ENCODE data around the gene CDK14.

CDK14 gene

GRCh38 chr7:90587766-90588165, 8.4 kb upstream of the CDK14 start:
- peaks cover 4% of the 10 kb centered on the region for H3K36me3 ChIP-seq
- H3K4me1 ChIP-seq (ENCODE audit: control insufficient read depth in 1 of 2, insufficient read depth in 1 of 2, low read depth in 1 of 2, low read length in 1 of 2) = peaks cover 14 to 20% of the 10 kb centered on the region in 2 experiments
- no peak overlapping the region for H3K4me3 ChIP-seq (ENCODE audit: low read depth in 1 of 2, low read length in 1 of 2)
- H3K9me3 ChIP-seq = no peaks in the 10 kb centered on the region
- H3K27ac ChIP-seq = no peak overlapping the region
- no peaks in the 10 kb centered on the region for H3K27me3 ChIP-seq
- TF ChIP-seq CTCF (IDR thresholded peaks at IDR 0.05) = no peak

GRCh38 chr7:90592033-90592432, 4.1 kb upstream of the CDK14 start:
- no peaks in the 10 kb centered on the region for H3K9me3 ChIP-seq
- TF ChIP-seq CTCF (IDR thresholded peaks at IDR 0.05) = no peak

GRCh38 chr7:90593205-90593604, 2.9 kb upstream of the CDK14 start:
- Histone ChIP-seq H3K27me3 (no peaks in the 10 kb centered on the region), H3K4me1 (ENCODE audit: control insufficient read depth in 1 of 2, insufficient read depth in 1 of 2, low read depth in 1 of 2, low read length in 1 of 2) (peaks cover 31 to 35% of the 10 kb centered on the region in 2 experiments), H3K9me3 (no peaks in the 10 kb centered on the region), H3K27ac (no peak overlapping the region), H3K36me3 (peaks cover 4% of the 10 kb centered on the region), H3K4me3 (ENCODE audit: low read depth in 1 of 2, low read length in 1 of 2) (no peak overlapping the region)
- no peak for TF ChIP-seq CTCF (IDR thresholded peaks at IDR 0.05)

More at GRCh38 chr7:90592033-90592432, 4.1 kb upstream of the CDK14 start:
- Histone ChIP-seq H3K27me3 (no peaks in the 10 kb centered on the region), H3K4me3 (ENCODE audit: low read depth in 1 of 2, low read length in 1 of 2) (no peak overlapping the region), H3K4me1 (ENCODE audit: control insufficient read depth in 1 of 2, insufficient read depth in 1 of 2, low read depth in 1 of 2, low read length in 1 of 2) (peaks cover 19 to 25% of the 10 kb centered on the region in 2 experiments), H3K27ac (no peak overlapping the region), H3K36me3 (peaks cover 4% of the 10 kb centered on the region)

- Histone ChIP-seq H3K4me3 (ENCODE audit: low read depth in 1 of 2, low read length in 1 of 2) (peak overlapping the region; percentile 78 to 85), H3K4me1 (ENCODE audit: control insufficient read depth in 1 of 2, insufficient read depth in 1 of 2, low read depth in 1 of 2, low read length in 1 of 2) (peaks cover 38 to 45% of the 10 kb centered on the region in 2 experiments), H3K27ac (peak overlapping the region; percentile 92)
Observed at GRCh38 chr7:90594751-90595317, 1.3 kb upstream of the CDK14 start.

GRCh38 chr7:90595342-90595800, 750 bp upstream of the CDK14 start:
- H3K27me3 ChIP-seq = no peaks in the 10 kb centered on the region
- peak overlapping the region; percentile 92 for H3K27ac ChIP-seq
- H3K4me3 ChIP-seq (ENCODE audit: low read depth in 1 of 2, low read length in 1 of 2) = peak overlapping the region; percentile 78 to 85
- no peak for TF ChIP-seq CTCF (IDR thresholded peaks at IDR 0.05)
- H3K4me1 ChIP-seq (ENCODE audit: control insufficient read depth in 1 of 2, insufficient read depth in 1 of 2, low read depth in 1 of 2, low read length in 1 of 2) = peaks cover 43 to 50% of the 10 kb centered on the region in 2 experiments
- no peaks in the 10 kb centered on the region for H3K9me3 ChIP-seq
- H3K36me3 ChIP-seq = no peaks in the 10 kb centered on the region

More at GRCh38 chr7:90594751-90595317, 1.3 kb upstream of the CDK14 start:
- no peaks in the 10 kb centered on the region for H3K27me3 ChIP-seq
- TF ChIP-seq CTCF (IDR thresholded peaks at IDR 0.05) = no peak
- H3K36me3 ChIP-seq = no peaks in the 10 kb centered on the region
- no peaks in the 10 kb centered on the region for H3K9me3 ChIP-seq

All from neutrophil (primary cell).